Stimulated activated naive B cell treated with anti-CD40 and anti-IgM and Interleukin-4, amounts not matched to agents 10 μg/mL and 1 μg/mL and 100 μg/mL, for 72 hours (primary cell): Measurements from ENCODE around the gene ANKRD22.

Experiments used
- ATAC-seq, 2 donors: fragments of 150-1000 bp; cut with Tn5 transposase; replicated peaks; 2 replicates each; pipeline ENCODE4 v1.10.0; 2021; ENCODE audit warnings: moderate library complexity in 1 of 2
- DNase-seq: peaks from one replicate; pipeline ENCODE4 v3.0.0; 2021
- H3K27ac Mint-ChIP-seq: one replicate; pipeline ENCODE4 v1.8.0; 2022; ENCODE audit warnings: mild to moderate bottlenecking, mixed read lengths
- H3K27me3 Mint-ChIP-seq, 2 donors: one replicate each; pipeline ENCODE4 v1.8.0; 2022; ENCODE audit warnings: mixed read lengths in 2 of 2
- H3K36me3 Mint-ChIP-seq, 2 donors: one replicate each; pipeline ENCODE4 v1.8.0; 2022; ENCODE audit warnings: mixed read lengths in 2 of 2, mild to moderate bottlenecking in 1 of 2
- H3K4me1 Mint-ChIP-seq, 2 donors: one replicate each; pipeline ENCODE4 v1.8.0; 2022; ENCODE audit warnings: mixed read lengths in 2 of 2, mild to moderate bottlenecking in 1 of 2
- H3K4me3 Mint-ChIP-seq, 2 donors: one replicate each; pipeline ENCODE4 v1.8.0; 2022; ENCODE audit warnings: mild to moderate bottlenecking in 2 of 2, mixed read lengths in 2 of 2, moderate library complexity in 1 of 2
- H3K9me3 Mint-ChIP-seq, 2 donors: one replicate each; pipeline ENCODE4 v1.8.0; 2022; ENCODE audit warnings: mixed read lengths in 2 of 2, mild to moderate bottlenecking in 1 of 2

Gene ANKRD22

GRCh38 chr10:88851706-88852105 lies at the start of gene ANKRD22:
ANKRD22 (minus strand) TSS chr10:88851844; CDS start chr10:88851607, 237 bp downstream.
- H3K4me3 Mint-ChIP-seq = no peak within 1 kb of the TSS
- H3K27me3 Mint-ChIP-seq = no peaks in the 10 kb centered on the region
- no peak within 1 kb of the TSS for H3K27ac Mint-ChIP-seq
- peaks cover 0 to 10% of the 10 kb centered on the region in 2 donors for H3K4me1 Mint-ChIP-seq
- no peak for ATAC-seq
- DNase-seq = no peak
- no peaks in the 10 kb centered on the region for H3K9me3 Mint-ChIP-seq
- no peaks in the 10 kb centered on the region for H3K36me3 Mint-ChIP-seq

GRCh38 chr10:88899886-88900285 lies 48.2 kb upstream of the ANKRD22 start:
- no peak for ATAC-seq
- no peak for DNase-seq
- Mint-ChIP-seq H3K9me3 (no peaks in the 10 kb centered on the region), H3K27ac (peak overlapping the region; percentile 59), H3K27me3 (no peaks in the 10 kb centered on the region), H3K4me3 (no peak overlapping the region), H3K36me3 (peaks cover 22 to 25% of the 10 kb centered on the region in 2 donors), H3K4me1 (peaks cover 29 to 65% of the 10 kb centered on the region in 2 donors)

GRCh38 chr10:88898727-88899126 lies 47.1 kb upstream of the ANKRD22 start:
- H3K4me3 Mint-ChIP-seq = peak overlapping the region in 1 of 2 donors; percentile 51
- H3K27me3 Mint-ChIP-seq = no peaks in the 10 kb centered on the region
- H3K27ac Mint-ChIP-seq = peak overlapping the region; percentile 37
- DNase-seq (no peak), ATAC-seq (no peak)
- H3K4me1 Mint-ChIP-seq = peaks cover 29 to 65% of the 10 kb centered on the region in 2 donors
- no peaks in the 10 kb centered on the region for H3K9me3 Mint-ChIP-seq
- H3K36me3 Mint-ChIP-seq = peaks cover 19 to 25% of the 10 kb centered on the region in 2 donors

- Mint-ChIP-seq H3K4me1 (peaks cover 29 to 55% of the 10 kb centered on the region in 2 donors), H3K9me3 (no peaks in the 10 kb centered on the region), H3K27ac (peak overlapping the region; percentile 91), H3K27me3 (no peaks in the 10 kb centered on the region), H3K4me3 (peak overlapping the region; percentile 52 to 66), H3K36me3 (peaks cover 11 to 18% of the 10 kb centered on the region in 2 donors)
- no peak for DNase-seq
- ATAC-seq = peak; percentile 25 to 50
Measured at GRCh38 chr10:88896994-88897853, 45.6 kb upstream of the ANKRD22 start.

GRCh38 chr10:88896372-88896993 lies 44.8 kb upstream of the ANKRD22 start:
- Mint-ChIP-seq H3K4me3 (peak overlapping the region; percentile 52 to 66), H3K4me1 (peaks cover 27 to 52% of the 10 kb centered on the region in 2 donors), H3K36me3 (peaks cover 11 to 16% of the 10 kb centered on the region in 2 donors), H3K27ac (peak overlapping the region; percentile 88), H3K9me3 (no peaks in the 10 kb centered on the region), H3K27me3 (no peaks in the 10 kb centered on the region)
- DNase-seq = no peak
- ATAC-seq = no peak

- no peaks in the 10 kb centered on the region for H3K9me3 Mint-ChIP-seq
- DNase-seq (no peak), ATAC-seq (no peak)
- H3K4me1 Mint-ChIP-seq = peaks cover 28 to 52% of the 10 kb centered on the region in 2 donors
- H3K36me3 Mint-ChIP-seq = peaks cover 11 to 16% of the 10 kb centered on the region in 2 donors
- H3K27me3 Mint-ChIP-seq = no peaks in the 10 kb centered on the region
- H3K4me3 Mint-ChIP-seq = no peak overlapping the region
- H3K27ac Mint-ChIP-seq = no peak overlapping the region
Measured at GRCh38 chr10:88895250-88895649, 43.6 kb upstream of the ANKRD22 start.

- DNase-seq = no peak
- Mint-ChIP-seq H3K36me3 (peaks cover 7 to 12% of the 10 kb centered on the region in 2 donors), H3K27me3 (no peaks in the 10 kb centered on the region), H3K9me3 (no peaks in the 10 kb centered on the region), H3K4me1 (peaks cover 26 to 48% of the 10 kb centered on the region in 2 donors), H3K4me3 (no peak overlapping the region), H3K27ac (no peak overlapping the region)
- ATAC-seq = no peak
Measured at GRCh38 chr10:88893611-88894010, 42.0 kb upstream of the ANKRD22 start.

GRCh38 chr10:88892222-88892967 lies 40.8 kb upstream of the ANKRD22 start:
- Mint-ChIP-seq H3K4me1 (peaks cover 23 to 42% of the 10 kb centered on the region in 2 donors), H3K27ac (no peak overlapping the region), H3K36me3 (peaks cover 9 to 11% of the 10 kb centered on the region in 2 donors), H3K27me3 (no peaks in the 10 kb centered on the region), H3K9me3 (no peaks in the 10 kb centered on the region), H3K4me3 (no peak overlapping the region)
- ATAC-seq = no peak
- no peak for DNase-seq

- DNase-seq (no peak), ATAC-seq (no peak)
- Mint-ChIP-seq H3K27me3 (no peaks in the 10 kb centered on the region), H3K4me3 (no peak overlapping the region), H3K9me3 (no peaks in the 10 kb centered on the region), H3K4me1 (peaks cover 15 to 37% of the 10 kb centered on the region in 2 donors), H3K27ac (no peak overlapping the region), H3K36me3 (peaks cover 2 to 3% of the 10 kb centered on the region in 2 donors)
Measured at GRCh38 chr10:88890681-88891381, 39.2 kb upstream of the ANKRD22 start.

- Mint-ChIP-seq H3K27me3 (no peaks in the 10 kb centered on the region), H3K36me3 (peaks cover 2 to 3% of the 10 kb centered on the region in 2 donors), H3K9me3 (no peaks in the 10 kb centered on the region), H3K4me3 (no peak overlapping the region), H3K4me1 (peaks cover 15 to 42% of the 10 kb centered on the region in 2 donors), H3K27ac (no peak overlapping the region)
- ATAC-seq (no peak), DNase-seq (no peak)
Measured at GRCh38 chr10:88889559-88890337, 38.1 kb upstream of the ANKRD22 start.

GRCh38 chr10:88888810-88889445 lies 37.3 kb upstream of the ANKRD22 start:
- H3K9me3 Mint-ChIP-seq = no peaks in the 10 kb centered on the region
- peaks cover 18 to 42% of the 10 kb centered on the region in 2 donors for H3K4me1 Mint-ChIP-seq
- no peak overlapping the region for H3K27ac Mint-ChIP-seq
- H3K4me3 Mint-ChIP-seq = no peak overlapping the region
- ATAC-seq = no peak
- no peaks in the 10 kb centered on the region for H3K27me3 Mint-ChIP-seq
- DNase-seq = no peak
- peaks cover 3 to 5% of the 10 kb centered on the region in 2 donors for H3K36me3 Mint-ChIP-seq

- peak; percentile 86 for ATAC-seq
- Mint-ChIP-seq H3K27me3 (no peaks in the 10 kb centered on the region), H3K36me3 (peaks cover 0 to 11% of the 10 kb centered on the region in 2 donors), H3K4me3 (no peak overlapping the region), H3K4me1 (peaks cover 20 to 54% of the 10 kb centered on the region in 2 donors), H3K9me3 (no peaks in the 10 kb centered on the region), H3K27ac (no peak overlapping the region)
- no peak for DNase-seq
Measured at GRCh38 chr10:88886557-88886956, 34.9 kb upstream of the ANKRD22 start.

GRCh38 chr10:88883448-88883809 lies 31.8 kb upstream of the ANKRD22 start:
- Mint-ChIP-seq H3K36me3 (peaks cover 0 to 11% of the 10 kb centered on the region in 2 donors), H3K27me3 (no peaks in the 10 kb centered on the region), H3K9me3 (no peaks in the 10 kb centered on the region), H3K4me1 (peaks cover 14 to 45% of the 10 kb centered on the region in 2 donors), H3K27ac (no peak overlapping the region), H3K4me3 (no peak overlapping the region)
- no peak for DNase-seq
- no peak for ATAC-seq
